Activated CD4-positive, alpha-beta T cell treated with anti-CD3 and anti-CD28 coated beads, Interleukin-2, amount 50 U/mL, for 1 hour (primary cell): ENCODE data around the gene MISP.

Experiments used
- DNase-seq: peaks from one replicate; pipeline ENCODE4 v3.0.0-alpha.2; 2020

The MISP gene

DNA sequence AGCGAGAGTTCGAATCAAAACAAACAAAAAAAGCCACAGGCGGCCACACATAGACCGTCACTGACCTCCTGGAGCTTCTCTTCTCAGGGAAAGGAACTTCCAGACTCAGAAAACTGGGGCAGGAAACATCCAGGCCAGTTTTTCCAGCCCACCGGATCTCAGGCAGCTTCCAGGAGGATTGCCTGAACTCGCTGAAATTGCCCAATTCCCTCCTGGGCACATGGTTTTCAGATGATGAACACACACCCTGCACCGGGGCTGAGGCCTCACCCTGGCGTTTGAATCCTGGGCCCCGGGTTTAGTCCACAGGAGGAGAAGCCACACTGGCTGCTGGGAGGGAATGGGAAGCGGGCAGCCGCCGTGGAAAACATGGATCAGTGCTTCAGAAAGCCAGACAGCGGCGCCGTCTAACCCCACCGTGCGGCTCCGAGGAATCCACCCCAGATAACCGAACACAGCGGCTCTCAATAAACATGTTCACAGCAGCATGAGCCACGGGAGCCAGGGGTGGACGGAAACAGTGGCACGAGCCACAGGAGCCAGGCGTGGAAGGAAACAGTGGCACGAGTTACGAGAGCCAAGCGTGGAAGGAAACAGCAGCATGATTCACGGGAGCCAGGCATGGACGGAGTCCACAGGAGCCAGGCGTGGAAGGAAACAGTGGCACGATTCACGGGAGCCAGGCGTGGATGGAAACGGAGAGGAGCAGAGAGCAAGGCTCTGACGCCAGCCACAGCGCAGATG is 28.2 kb downstream of the MISP start:
- DNase-seq = no peak

DNA sequence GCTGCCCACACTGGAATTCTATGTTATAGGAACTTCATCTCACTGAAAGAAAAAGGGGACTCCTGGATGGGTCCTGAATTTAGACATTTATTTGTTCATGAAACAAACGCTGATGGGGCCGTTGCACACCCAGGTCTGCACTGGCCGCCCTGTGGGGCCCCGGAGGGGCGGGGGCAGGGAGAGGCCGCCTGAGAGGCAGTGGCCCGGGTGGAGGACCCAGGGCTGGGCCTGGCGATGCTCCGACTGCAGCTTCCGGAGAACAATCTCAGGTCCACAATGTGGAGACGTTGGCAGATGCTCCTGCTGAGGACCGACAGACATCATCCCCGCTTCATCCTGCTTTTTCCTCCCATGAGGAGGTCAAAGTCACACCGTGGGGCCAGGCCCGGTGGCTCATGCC is 30.0 kb downstream of the MISP start:
- DNase-seq = no peak

DNA sequence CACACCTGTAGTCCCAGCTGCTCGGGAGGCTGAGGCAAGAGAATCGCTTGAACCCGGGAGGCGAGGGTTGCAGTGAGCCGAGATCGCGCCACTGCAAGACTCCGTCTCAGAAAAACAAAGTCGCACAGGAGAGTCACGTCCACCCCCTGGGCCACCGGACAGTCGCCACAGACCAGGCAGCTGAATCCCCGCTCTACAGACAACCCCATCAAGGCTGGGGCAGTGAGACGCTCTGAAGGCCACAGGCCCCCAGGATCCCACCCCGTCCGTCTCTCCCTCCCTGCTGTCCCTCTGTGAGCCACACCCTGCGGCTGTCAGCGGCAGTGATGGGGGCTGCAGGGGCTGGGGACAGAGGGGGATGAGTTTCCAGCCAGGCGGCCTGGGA is 30.9 kb downstream of the MISP start:
- no peak for DNase-seq

- no peak for DNase-seq
Measured at GRCh38 chr19:782185-782877, 31.4 kb downstream of the MISP start.

DNA sequence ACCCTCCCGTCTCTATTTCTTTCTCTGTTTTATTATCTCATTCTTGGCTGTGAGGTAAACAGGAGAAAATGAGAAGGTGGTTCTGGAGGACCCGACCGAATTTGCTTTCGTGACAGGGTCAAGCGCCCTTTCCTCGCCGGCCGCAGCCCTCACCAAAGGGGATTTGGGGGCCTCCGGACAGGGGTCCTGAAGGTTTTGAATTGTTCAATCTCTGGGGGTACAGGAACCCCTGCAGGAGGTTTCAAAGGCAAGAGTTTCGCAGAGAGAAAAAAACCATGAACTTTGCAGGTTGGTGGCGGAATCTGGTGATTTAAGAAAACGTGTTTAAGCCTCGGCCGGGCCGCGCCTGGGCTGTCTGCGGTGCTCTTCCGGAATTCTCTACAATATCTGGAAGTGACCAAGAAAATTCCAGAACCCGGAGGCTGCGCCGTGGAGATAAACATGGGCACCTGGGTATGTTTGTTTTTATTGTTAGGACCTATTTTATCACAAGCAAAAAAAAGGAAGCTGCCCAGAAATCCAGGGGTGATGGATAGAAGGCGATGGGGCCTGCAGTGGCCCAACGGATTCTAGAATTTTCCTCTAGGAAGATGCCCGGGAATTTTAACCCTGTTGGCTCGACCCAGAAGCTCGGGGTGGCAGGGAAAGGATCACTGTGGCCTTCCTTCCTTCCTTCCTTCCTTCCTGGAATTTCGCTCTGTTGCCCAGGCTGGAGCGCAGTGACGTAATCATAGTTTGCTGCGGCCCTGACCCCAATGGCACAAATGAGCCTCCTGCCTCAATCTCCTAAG is 32.2 kb downstream of the MISP start:
- no peak for DNase-seq

GRCh38 chr19:784541-784940 is 33.6 kb downstream of the MISP start:
- no peak for DNase-seq

- no peak for DNase-seq
Measured at GRCh38 chr19:787536-787935, 36.6 kb downstream of the MISP start.

DNA sequence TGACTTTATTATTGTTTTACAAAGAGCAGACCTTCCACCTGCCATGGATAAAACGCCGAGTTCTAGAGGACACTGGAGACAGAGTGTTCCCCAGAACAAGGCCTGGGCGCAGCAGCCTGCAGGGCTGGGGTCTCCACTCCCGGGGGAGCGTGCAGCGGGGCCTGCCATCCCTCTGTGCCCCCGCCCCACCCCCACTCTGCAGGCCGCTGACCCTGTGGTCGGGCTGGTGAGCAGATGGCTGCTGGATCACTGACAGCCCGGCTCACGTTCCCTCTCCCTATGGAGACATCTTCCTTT is 37.7 kb downstream of the MISP start:
- no peak for DNase-seq

DNA sequence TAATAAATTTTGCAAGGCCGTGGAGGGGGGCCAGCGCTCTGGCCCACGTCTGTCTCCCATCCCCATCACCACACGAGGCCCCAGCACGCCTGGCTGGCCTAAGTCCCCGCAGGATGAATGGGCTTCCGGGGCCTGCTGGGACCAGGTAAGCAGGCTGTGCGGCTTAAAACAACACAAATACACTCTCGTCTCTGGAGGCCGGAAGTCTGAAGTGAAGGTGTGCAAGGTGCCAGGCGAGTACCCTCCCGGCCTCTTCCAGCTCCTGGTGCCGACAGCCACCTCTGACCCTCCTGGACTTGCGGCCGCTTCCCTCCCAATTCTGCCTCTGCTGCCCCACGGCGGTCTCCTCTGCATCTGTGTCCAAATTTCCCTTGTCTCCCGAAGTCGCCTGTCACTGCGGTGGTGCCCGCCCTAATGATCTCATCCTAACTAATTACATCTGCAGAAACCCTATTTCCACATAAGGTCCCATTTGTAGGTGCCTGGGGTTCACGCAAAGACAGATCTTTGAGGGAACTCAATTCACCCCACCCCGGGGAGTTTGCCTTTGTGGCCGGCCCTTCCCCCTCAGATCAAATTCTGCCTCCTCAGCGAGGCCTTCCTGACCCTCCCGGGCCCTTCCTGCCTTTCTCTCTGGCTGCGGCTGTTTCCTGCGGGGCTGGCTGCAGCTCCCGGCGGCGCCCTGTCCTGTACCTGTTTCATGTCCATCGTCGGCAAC is 38.2 kb downstream of the MISP start:
- no peak for DNase-seq

DNA sequence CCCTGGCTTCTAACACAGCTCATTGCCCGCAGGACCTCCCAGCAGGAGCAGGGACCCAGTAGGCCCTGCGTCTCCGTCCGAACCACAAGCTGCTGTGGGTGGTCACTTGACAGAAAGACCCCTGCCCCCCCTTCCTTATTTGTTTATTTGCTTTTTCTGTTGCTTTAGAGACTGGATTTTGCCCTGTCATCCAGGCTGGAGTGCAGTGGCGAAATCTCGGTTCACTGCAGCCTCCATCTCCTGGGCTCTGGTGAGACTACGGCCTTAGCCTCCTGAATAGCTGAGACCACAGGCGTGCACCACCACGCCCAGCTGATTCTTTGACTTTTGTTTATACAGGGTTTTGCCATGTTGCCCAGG is 38.8 kb downstream of the MISP start:
- no peak for DNase-seq

- DNase-seq = no peak
Measured at GRCh38 chr19:791007-791566, 40.2 kb downstream of the MISP start.

- DNase-seq = no peak
Measured at GRCh38 chr19:791567-792305, 40.8 kb downstream of the MISP start.

GRCh38 chr19:792306-792885 is 41.5 kb downstream of the MISP start:
- DNase-seq = no peak

- DNase-seq = no peak
Measured at GRCh38 chr19:793806-794205, 42.9 kb downstream of the MISP start.

DNA sequence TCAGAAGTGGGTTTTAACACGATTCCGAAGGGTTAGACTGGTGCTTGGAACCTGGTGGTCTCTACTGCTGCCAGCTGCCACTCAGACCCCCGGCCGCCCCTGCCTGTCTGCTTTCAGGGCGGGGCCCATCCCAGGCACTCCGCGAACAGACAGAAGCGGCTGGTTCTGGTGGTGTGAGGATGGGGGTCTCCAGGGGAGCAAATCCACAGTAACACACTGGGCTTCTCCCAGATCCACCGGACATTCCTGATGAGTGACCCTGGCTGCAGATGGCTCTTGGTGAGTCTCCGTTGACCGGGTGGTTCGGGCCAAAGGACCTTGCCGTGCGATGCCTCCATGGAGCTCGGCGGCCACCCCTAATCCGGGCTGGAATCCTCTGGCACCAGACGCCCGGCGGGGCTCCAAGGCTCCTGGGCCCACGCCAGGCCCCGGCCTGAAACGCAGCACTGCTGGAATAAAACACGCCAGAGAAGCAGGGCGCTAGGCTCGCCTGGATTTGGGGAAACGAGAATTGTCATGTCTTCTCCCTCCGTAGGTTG is 44.2 kb downstream of the MISP start:
- DNase-seq = no peak

DNA sequence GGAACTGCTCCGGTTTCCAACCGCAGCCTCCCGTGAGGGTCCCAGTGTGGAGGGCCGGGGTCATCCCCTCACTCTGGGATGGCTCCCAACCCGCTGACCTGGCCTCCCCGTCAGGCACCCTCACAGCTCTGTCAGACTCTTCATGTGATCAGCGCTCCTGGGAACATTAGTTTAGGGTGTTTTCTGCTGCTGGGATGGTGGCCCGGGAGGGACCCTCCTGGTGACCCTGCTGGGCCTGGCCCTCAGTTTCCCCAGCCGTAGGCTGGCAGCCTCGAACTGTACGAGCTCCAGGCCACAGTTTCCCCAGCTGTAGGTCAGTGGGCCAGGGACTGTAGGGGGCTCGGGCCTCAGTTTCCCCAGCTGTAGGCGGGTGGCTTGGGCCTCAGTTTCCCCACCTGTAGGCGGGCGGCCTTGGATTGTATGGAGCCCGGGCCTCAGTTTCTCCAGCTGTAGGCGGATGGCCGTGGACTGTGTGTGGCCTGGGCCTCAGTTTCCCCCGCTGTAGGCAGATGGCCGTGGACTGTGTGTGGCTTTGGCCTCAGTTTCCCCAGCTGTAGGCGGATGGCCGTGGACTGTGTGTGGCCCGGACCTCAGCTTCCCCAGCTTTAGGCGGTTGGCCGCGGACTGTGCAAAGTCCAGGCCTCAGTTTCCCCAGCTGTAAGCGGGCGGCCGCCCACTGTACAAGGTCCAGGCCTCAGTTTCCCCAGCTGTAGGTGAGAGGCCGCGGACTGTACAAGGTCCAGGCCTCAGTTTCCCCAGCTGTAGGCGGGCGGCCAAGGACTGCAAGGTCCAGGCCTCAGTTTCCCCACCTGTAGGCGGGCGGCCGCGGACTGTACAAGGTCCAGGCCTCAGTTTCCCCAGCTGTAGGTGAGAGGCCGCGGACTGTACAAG is 45.0 kb downstream of the MISP start:
- DNase-seq = no peak

DNA sequence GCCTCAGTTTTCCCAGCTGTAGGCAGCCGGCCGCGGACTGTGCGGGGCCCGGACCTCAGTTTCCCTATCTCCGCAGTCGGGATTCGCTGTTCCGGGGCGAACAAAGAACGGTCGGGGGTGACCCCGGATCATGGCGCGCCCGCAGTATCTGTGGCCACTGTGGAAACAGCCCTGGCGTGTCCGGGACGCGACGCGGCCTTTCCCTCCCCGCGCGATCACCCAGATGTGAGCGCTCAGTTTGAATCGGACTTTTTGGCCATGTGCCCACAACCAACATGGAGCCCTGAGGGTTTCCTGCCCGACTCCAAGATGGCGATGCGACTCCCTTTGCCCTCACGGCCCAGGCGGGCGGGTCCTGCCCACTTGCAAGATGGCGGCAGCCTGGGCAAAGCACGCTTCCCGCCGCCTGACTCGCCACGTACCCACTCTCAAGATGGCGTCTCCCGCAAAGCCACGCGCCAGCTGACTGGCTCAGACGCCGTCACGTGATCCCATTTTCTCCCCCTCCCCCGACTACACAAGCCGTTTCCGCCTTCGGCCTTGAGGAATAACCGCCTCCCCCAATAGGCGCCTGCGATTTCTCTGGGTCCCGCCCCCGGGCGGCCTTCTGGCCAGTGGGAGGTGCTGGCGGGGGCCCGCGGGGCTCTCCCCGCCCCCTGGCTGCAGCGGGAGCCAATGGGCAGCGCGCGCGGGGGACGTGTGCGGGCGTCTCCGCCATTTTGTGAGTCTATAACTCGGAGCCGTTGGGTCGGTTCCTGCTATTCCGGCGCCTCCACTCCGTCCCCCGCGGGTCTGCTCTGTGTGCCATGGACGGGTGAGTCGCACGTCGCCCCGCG is 46.0 kb downstream of the MISP start, which contains the start of gene PTBP1:
PTBP1 (plus strand) TSS at position 761 of the 836 bp plus-strand sequence; CDS start at position 807, 46 bp downstream.
- peak; percentile 98 for DNase-seq

GRCh38 chr19:797528-798414 is 46.9 kb downstream of the MISP start:
- peak; percentile 80 for DNase-seq
